Ramos (cell line): ENCODE results near the gene DVL2.

ENCODE experiments used
- in situ Hi-C: fragments of 300-500 bp; cut with MboI; formaldehyde crosslinking; loops from one replicate; pipeline ENCODE4 v1.14.3; 2022; ENCODE audit warnings: low sequenced_read_pairs; ENCODE audit not compliant: unreplicated experiment

Gene DVL2

DNA sequence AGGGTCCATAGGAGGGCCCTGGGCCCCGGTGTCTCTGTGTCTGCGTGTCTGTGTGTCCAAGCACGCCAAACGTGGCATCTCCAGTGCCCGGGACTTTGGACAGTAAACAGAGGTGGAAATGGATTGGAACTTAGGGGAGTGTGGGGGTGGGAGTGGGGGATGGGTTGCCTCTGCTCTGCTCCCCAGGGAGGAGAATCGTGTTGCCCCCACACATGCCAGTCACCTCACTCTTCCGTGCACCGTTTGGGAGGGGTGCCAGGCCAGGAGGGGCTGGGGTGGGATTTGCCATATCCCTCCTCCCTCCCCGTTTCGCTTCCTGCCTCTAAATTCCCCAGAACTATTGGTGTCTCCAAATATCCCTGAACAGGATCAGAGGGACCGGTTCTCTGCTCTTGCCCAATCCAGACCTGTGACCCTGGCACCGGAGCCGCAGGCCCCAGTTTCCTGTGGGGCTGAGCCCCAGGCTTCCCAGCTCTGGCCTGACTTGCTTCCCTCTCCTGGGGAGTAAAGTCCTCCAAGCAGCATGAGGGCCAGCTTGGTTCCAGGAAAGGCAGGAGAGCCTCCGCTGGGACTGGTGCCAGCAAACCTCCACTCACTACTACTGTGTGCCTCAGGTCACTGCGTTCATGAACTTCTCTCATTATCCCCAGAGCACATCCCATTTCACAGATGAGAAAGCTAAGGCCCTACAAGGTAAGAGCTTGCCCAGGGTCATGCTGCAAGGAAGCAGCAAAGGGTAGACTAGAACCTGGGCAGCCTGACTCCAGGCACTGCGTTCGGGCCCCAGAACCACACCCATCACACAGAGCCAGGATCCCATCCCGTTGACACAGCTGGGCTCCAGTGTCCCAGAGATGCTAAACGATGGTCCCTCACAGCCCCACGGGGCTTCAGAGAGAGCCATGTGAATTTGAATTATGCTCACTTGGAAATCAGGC, 54.7 kb downstream of the DVL2 start, which contains the start of gene ASGR1:
ASGR1 (minus strand) TSS at position 54 of the 938 bp plus-strand sequence. CDS start 807 bp downstream, outside the sequence.
- in situ Hi-C loops = no loop called here

GRCh38 chr17:7178973-7179316, 55.4 kb downstream of the DVL2 start:
- in situ Hi-C loops = no loop called here

GRCh38 chr17:7177954-7178477, 56.3 kb downstream of the DVL2 start:
- in situ Hi-C loops = no loop called here

DNA sequence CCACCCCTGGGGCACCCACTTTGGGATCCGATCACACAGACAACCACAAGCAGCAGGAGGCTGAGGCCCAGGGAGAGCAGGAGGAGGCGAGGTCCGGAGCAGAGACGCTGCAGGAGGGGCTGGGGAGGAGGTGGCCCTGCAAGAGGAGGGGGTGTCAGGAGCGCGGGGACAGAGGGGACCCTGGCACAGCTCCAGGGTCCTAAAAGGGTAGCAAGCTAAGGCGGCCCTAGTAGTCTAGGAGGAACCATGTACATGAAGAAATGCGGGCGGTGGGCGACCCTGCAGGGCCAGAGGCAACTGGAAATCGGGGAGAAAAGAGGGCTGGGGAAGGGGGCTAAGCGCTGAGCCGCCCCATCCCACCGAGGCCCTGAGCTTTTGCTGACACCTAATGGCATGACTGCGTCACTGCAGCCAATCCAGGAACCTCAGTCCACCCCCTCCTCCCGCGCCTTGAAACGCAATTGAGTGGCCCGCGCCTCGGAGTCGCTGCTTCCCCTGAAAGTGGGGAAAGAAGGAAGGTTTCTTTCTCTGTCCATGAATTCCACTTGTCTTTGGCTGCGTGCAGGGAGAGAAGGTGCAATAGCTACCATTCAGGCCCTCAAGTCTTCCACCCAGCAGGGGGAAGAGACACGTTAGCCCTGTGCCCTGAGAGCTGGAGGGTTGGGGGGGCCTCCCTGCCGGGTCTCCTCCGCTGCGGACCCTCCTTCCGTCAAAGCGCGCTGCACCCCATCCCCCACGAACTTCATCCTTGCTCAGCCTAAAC, 56.9 kb downstream of the DVL2 start:
- in situ Hi-C loops = no loop called here

GRCh38 chr17:7176841-7177190, 57.5 kb downstream of the DVL2 start:
- in situ Hi-C loops = no loop called here

- in situ Hi-C loops = no loop called here
Measured at GRCh38 chr17:7176107-7176840, 58.0 kb downstream of the DVL2 start.
